ENCODE measurements around the gene E4F1. TPM values are rescaled to one million over a fixed set of nuclear protein-coding genes. Genes with fewer than 3 reads are reported as not detected.
"Not testable (repeated sequence)": the region's sequence is repeated elsewhere in the genome, so short reads cannot be mapped to it uniquely, and the experiment has no call there.

Gene E4F1
- total RNA-seq, 8 experiments from 2014 or later, result 15.4 to 32.4 (median 23.1) TPM

DNA sequence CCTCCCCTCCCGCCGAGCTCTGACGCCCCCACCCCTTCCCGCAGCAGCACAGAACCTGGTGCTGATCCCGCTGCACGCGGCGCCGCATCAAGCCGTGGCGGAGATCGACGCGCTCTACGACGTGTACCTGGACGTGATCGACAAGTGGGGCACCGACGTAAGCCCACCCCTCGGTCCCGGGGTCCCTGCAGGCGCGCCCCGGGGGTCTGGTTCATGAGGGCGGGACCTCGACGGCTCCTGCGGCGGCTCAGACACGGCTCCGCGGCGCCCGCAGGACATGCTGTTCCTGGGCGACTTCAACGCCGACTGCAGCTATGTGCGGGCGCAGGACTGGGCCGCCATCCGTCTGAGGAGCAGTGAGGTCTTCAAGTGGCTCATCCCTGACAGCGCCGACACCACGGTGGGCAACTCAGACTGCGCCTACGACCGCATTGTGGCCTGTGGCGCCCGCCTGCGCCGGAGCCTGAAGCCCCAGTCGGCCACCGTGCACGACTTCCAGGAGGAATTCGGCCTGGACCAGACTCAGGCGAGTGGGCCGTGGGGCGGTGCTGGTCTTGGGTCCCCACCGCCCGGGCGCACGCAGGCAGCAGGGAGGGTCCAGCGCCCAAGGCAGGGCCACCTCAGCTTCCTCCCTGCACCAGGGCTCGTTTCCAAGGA lies 14.2 kb downstream of the E4F1 start:
- H3K4me3 ChIP-seq, result peak overlapping the region in 1 of 5 donors; percentile 23
- H3K4me1 ChIP-seq (replicated peaks in 1 of 2), result peaks cover 13 to 25% of the 10 kb centered on the region in 2 donors
- in situ Hi-C loops (cut with MboI; ENCODE audit: low pct_unique_long_range_greater_than_20kb in 2 of 9, low sequenced_read_pairs in 9 of 9, unreplicated experiment in 9 of 9), result no loop called here
- WGBS, 10 experiments, result 30% methylated on average over 13 of the region's 65 CpGs; no CpG with 5 or more reads in 9 of the 10 experiments
- no peak overlapping the region for H3K27ac ChIP-seq
- ATAC-seq (replicated peaks in 6 of 8), result peak in 4 of 8 experiments; percentile 2 to 20 (median 16)

DNA sequence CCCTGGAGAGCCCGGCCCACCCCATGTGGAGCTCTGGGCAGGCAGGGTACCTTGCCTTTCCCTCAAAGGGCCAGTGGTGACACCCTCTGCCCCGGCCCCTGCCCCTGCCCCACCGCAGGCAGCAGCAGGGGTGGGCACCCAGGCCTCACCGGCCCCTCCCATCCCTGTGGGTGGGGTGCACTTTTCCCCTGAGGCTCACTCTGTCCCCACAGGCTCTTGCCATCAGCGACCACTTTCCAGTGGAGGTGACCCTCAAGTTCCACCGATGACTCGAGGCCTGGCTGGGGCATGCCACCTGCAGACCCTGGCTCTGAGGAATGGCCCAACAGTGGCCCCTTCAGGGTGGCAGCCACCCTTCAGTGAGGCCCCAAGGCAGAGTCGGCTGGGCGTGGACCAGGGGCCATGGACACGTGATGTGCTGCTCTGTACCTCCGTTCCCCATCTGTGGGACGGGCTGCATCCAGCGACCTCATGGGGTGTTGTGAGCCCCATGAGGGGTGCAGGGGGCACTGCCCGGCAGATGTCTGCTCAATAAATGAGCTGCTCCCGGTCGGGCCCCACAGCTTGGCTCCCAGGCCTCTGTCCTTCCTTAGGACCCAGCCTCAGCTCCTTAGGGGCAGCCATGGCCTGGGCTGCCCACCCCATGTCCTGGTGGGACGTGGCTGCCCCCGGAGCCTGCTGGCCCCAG lies 14.9 kb downstream of the E4F1 start:
- WGBS, 10 experiments, result 52 to 73% (median 65%) methylated on average over 2 to 3 of the region's 18 CpGs; no CpG with 5 or more reads in 7 of the 10 experiments
- no peak overlapping the region for H3K27ac ChIP-seq
- ATAC-seq (replicated peaks in 6 of 8), result peak in 4 of 8 experiments; percentile 2 to 8 (median 4)

DNA sequence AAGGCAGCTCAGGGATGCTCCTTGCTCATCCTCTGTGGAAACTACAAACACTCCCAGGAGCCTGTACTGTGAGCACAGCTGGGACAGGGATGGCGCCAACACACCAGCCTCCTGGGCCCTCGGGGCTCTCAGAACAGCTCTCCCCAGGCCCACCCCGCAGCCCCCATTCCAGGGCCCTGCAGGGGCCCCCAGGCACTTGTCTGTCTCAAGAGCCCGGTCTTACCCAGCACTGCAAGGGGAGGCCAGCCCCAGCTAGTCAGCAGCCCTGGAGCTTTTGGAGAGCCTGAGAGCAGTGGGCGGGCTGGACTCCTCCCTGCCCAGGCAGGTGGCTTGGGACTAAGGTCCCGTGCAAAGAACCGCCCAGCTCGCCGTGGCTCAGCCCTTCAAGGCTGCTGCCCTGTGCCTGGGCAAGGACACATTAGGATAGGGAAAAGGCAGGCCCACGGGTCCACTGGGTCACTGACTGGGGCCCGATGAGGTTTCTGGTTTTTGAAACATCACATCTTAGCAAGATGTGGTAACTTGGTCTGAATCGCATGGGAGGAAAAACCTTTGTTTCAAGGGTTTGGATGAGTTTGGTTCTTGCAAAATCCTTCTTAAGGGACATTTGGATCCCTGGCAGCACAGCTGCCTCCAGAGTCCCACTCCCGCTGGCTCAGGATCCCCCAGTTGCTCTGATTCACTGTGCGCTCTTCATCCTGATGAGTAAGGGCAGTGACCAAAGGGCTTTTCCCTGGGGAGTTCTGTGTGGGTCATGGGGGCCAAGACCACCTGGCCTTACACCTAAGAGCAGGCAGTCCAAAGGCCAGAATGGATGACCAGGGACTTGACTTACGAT lies 15.7 kb downstream of the E4F1 start:
- WGBS, 10 experiments, result 47 to 100% (median 86%) methylated on average over 2 to 4 of the region's 15 CpGs; no CpG with 5 or more reads in 5 of the 10 experiments
- in situ Hi-C loops (cut with MboI; ENCODE audit: low pct_unique_long_range_greater_than_20kb in 2 of 9, low sequenced_read_pairs in 9 of 9, unreplicated experiment in 9 of 9), result no loop called here
- Histone ChIP-seq H3K27ac (no peak overlapping the region), H3K4me3 (no peak overlapping the region), H3K4me1 (replicated peaks in 1 of 2) (peaks cover 13 to 25% of the 10 kb centered on the region in 2 donors)
- peak in 5 of 8 experiments; percentile 4 to 22 (median 9) for ATAC-seq (replicated peaks in 6 of 8)

More for the DNA sequence above, 14.9 kb downstream of the E4F1 start:
- Histone ChIP-seq H3K4me1 (replicated peaks in 1 of 2) (peaks cover 13 to 25% of the 10 kb centered on the region in 2 donors), H3K4me3 (no peak overlapping the region)
- in situ Hi-C loops (cut with MboI; ENCODE audit: low pct_unique_long_range_greater_than_20kb in 2 of 9, low sequenced_read_pairs in 9 of 9, unreplicated experiment in 9 of 9), result no loop called here

DNA sequence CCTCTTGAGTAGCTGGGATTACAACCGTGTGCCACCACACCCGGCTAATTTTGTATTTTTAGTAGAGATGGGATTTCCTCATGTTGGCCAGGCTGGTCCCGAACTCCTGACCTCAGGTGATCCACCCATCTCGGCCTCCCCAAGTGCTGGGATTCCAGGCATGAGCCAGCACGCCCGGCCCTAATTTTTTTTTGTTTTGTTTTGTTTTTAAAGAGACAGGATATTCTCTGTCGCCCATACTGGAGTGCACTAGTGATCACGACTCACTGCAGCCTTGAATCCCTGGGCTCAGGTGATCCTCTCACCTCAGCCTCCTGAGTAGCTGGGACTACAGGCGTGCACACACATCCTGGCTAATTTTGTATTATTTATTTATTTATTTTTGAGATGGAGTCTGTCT lies 16.9 kb downstream of the E4F1 start:
- H3K27ac ChIP-seq; H3K4me3 ChIP-seq; ATAC-seq (replicated peaks in 6 of 8); in situ Hi-C loops (cut with MboI; ENCODE audit: low pct_unique_long_range_greater_than_20kb in 2 of 9, low sequenced_read_pairs in 9 of 9, unreplicated experiment in 9 of 9): not testable (repeated sequence)
- H3K4me1 ChIP-seq (replicated peaks in 1 of 2), result peaks cover 13 to 25% of the 10 kb centered on the region in 2 donors
- WGBS, 10 experiments, result 80 to 100% (median 95%) methylated on average over 1 to 8 of the region's 9 CpGs; no CpG with 5 or more reads in 3 of the 10 experiments

DNA sequence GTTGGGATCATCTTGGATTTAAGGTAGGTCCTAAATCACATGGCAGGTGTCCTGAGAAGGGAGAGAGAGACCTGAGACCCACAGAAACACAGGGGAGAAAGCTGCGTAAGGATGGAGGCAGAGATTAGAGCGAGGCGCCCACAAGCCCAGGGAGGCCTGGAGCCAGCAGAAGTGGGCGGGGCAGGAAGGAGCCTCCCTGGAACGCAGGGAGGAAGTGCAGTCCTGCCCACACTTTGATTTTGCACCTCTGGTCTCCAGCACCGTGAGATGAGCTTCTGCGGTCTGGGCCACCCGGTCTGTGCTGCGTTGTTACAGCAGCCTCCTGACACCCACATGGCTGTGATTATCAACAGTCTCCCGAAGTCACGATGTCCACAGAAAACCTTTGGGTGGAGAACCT lies 19.2 kb downstream of the E4F1 start:
- peaks cover 0 to 7% of the 10 kb centered on the region in 2 donors for H3K4me1 ChIP-seq (replicated peaks in 1 of 2)
- in situ Hi-C loops (cut with MboI; ENCODE audit: low pct_unique_long_range_greater_than_20kb in 2 of 9, low sequenced_read_pairs in 9 of 9, unreplicated experiment in 9 of 9), result no loop called here
- ATAC-seq (replicated peaks in 6 of 8), result peak in 1 of 8 experiments; percentile 12
- H3K4me3 ChIP-seq, result no peak overlapping the region
- WGBS, 10 experiments, result 87 to 100% (median 88%) methylated on average over 2 to 7 of the region's 11 CpGs; no CpG with 5 or more reads in 7 of the 10 experiments
- H3K27ac ChIP-seq, result no peak overlapping the region

DNA sequence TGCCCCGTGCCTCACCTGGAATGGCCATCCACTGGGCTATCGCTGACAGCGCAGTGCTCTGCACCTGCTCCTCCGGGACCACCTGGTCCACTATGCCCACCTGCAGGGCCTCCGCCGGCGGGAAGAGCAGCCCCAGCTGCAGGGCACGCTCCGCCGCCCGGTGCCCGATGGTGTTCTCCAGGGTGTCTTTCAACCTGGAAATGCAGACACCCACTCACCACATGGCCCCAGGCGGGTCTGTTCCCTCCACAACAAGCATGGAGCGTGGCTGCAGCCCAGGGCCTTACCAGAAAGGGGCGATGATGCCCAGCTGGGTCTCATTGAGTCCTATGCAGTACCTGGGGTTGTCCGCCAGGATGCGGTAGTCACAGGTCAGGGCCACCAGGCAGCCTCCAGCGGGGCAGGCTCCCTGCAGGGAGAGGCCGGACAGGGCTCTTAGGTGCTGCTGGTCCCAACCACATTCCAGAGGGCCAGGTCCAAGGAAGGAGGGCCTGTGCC lies 19.7 kb downstream of the E4F1 start:
- in situ Hi-C loops (cut with MboI; ENCODE audit: low pct_unique_long_range_greater_than_20kb in 2 of 9, low sequenced_read_pairs in 9 of 9, unreplicated experiment in 9 of 9), result no loop called here
- 90 to 100% (median 93%) methylated on average over 2 to 3 of the region's 19 CpGs; no CpG with 5 or more reads in 7 of the 10 experiments for WGBS, 10 experiments
- Histone ChIP-seq H3K27ac (no peak overlapping the region), H3K4me1 (replicated peaks in 1 of 2) (peaks cover 0 to 2% of the 10 kb centered on the region in 2 donors), H3K4me3 (no peak overlapping the region)
- peak in 1 of 8 experiments; percentile 7 for ATAC-seq (replicated peaks in 6 of 8)

DNA sequence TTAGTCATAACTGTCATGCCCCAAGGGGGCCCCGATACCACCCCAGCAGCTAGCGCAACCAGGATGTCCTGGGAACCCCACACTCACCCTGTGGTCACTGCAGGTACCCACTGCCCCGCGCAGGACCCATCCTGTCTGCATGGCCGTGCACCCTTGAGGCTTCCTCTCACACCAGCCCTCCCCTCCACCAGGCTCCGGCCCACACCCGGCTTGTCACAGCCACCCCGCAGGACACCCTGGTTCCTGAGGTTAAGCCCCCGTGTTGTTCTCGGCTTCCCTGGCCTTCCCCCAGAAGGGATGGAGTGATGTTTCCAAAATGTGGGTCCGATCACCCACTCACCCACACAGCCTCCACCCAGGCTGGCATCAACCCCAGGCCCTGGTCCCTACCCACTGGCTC lies 20.4 kb downstream of the E4F1 start:
- ATAC-seq (replicated peaks in 6 of 8), result peak in 1 of 8 experiments; percentile 15
- in situ Hi-C loops (cut with MboI; ENCODE audit: low pct_unique_long_range_greater_than_20kb in 2 of 9, low sequenced_read_pairs in 9 of 9, unreplicated experiment in 9 of 9), result no loop called here
- 95 to 100% (median 100%) methylated on average over 1 to 6 of the region's 11 CpGs; no CpG with 5 or more reads in 7 of the 10 experiments for WGBS, 10 experiments

DNA sequence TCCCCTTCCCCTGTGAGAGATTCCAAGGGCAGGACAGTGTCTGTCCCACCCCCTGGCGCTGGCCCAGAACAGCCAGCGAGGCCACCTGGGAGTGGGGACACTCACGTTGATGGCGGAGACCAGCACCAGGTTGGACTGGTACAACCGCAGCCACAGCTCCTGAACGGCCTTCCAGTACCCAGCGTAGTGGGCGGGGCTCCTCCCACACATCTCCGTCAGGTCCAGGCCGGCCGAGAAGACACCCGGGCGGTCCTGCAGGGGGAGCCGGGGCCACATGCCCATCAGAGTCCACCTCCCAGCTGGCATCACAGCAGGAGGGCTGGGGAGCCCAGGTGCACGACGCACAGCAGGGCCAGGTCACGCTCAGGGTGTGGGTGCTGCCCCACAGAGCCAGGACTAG lies 20.9 kb downstream of the E4F1 start:
- Histone ChIP-seq H3K4me1 (replicated peaks in 1 of 2) (no peaks in the 10 kb centered on the region), H3K27ac (no peak overlapping the region), H3K4me3 (no peak overlapping the region)
- WGBS, 10 experiments, result 100% methylated on average over 1 of the region's 17 CpGs; no CpG with 5 or more reads in 9 of the 10 experiments
- in situ Hi-C loops (cut with MboI; ENCODE audit: low pct_unique_long_range_greater_than_20kb in 2 of 9, low sequenced_read_pairs in 9 of 9, unreplicated experiment in 9 of 9), result no loop called here
- ATAC-seq (replicated peaks in 6 of 8), result peak in 4 of 8 experiments; percentile 12 to 21 (median 17)

More for the DNA sequence above, 20.4 kb downstream of the E4F1 start:
- no peaks in the 10 kb centered on the region for H3K4me1 ChIP-seq (replicated peaks in 1 of 2)
- no peak overlapping the region for H3K4me3 ChIP-seq
- no peak overlapping the region for H3K27ac ChIP-seq

DNA sequence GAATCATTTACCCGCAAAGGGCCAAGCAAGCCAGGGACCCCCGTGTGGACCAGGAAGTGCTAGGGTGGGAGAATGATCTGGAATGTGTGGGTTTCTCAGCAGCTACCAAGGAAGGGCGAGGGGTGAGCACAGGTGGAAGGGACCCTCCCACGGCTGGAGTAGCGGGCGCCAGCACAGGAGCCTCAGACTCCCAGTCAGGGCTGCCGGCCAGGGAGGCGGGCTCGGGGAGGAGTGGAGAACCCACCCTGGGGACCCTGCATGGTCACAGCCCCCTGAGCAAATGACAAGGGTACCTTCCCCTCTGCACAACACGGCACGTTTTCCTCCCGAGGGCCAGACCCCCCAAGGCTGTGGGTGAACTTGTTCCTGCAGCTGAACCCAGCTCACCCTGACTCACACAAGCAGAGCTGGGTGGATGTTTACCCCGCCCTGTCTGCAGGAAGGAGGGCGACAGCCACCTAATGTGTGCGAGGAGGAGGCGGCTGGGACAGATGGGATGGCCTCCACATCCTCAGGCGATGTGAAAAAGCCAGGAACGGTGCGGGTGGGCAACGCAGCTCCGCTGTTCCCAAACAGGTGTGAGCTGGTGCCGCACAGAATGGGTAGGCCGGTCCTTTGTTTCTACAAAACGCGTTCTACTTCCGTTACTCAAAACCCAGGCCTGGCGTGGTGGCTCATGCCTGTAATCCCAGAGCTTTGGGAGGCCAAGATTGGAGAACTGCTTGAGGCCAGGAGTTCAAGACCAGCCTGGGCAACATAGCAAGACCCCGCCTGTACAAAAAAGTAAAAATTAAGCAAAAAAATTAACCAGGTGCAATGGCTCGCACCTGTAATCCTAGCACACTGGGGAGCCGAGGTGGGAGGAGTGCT lies 21.8 kb downstream of the E4F1 start:
- Histone ChIP-seq H3K4me1 (replicated peaks in 1 of 2) (no peaks in the 10 kb centered on the region), H3K27ac (no peak overlapping the region), H3K4me3 (no peak overlapping the region)
- in situ Hi-C loops (cut with MboI; ENCODE audit: low pct_unique_long_range_greater_than_20kb in 2 of 9, low sequenced_read_pairs in 9 of 9, unreplicated experiment in 9 of 9), result no loop called here
- WGBS, 10 experiments, result 75 to 100% (median 95%) methylated on average over 2 to 12 of the region's 30 CpGs; no CpG with 5 or more reads in 4 of the 10 experiments
- peak in 1 of 8 experiments; percentile 29 for ATAC-seq (replicated peaks in 6 of 8)

DNA sequence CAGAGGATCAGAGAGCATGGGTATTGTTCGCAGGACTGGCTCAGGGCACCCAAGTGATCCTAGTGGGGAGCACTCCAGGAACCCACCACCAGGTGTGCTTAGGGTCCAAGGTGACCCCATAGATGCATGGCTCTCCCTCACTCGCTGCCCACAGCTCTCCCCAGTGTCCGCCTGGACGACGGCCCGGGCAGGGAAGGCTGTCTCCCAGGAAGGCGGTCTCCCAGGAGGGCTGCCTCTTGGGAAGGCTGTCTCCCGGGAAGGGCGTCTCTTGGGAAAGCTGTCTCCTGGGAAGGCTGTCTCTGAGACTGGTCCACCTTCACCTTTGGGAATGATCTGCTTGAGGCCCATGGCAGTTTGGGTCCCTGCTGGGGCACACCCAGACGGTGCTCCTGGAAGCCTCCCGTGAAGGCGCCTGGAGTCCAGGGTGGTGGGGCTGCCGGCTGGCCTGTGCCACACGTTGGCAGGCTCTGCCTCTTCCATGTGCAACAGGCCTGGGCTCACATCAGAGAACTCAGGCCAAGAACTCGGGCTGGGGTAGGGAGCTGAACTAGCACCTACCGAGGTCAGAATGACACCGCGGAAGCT lies 23.0 kb downstream of the E4F1 start:
- H3K4me3 ChIP-seq, result no peak overlapping the region
- in situ Hi-C loops (cut with MboI; ENCODE audit: low pct_unique_long_range_greater_than_20kb in 2 of 9, low sequenced_read_pairs in 9 of 9, unreplicated experiment in 9 of 9), result no loop called here
- 83 to 100% methylated on average over 1 to 5 of the region's 18 CpGs; no CpG with 5 or more reads in 8 of the 10 experiments for WGBS, 10 experiments
- no peak for ATAC-seq (replicated peaks in 6 of 8)
- no peak overlapping the region for H3K27ac ChIP-seq
- peaks cover 0 to 5% of the 10 kb centered on the region in 2 donors for H3K4me1 ChIP-seq (replicated peaks in 1 of 2)

DNA sequence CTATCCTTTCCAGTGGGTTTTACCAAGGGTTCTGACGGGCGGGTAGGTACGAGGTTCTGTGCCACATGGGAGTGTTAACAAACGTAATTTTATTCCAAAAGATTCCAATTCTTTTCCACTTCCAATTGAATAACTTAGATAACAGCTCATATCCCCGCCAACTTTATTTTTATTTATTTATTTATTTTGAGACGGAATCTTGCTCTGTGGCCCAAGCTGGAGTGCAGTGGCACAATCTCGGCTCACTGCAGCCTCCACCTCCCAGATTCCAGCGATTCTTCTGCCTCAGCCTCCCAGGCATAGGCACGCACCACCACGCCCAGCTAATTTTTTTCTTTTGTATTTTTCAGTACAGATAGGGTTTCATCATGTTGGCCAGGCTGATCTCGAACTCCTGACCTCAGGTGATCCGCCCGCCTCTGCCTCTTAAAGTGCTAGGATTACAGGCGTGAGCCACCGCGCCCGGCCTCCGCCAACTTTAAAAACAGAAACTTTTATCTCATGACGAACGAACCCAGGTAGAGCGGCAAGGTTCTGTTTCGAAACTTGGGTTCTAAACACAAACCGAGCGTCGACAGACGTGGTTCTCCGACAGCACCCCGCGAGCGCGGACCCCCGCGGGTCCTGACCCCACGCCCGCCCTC lies 27.4 kb downstream of the E4F1 start:
- Histone ChIP-seq H3K27ac (peak overlapping the region; percentile 83 to 93), H3K4me1 (replicated peaks in 1 of 2) (peaks cover 7 to 12% of the 10 kb centered on the region in 2 donors), H3K4me3 (peak overlapping the region; percentile 82 to 99 (median 91))
- WGBS, 10 experiments, result 0 to 9% (median 5%) methylated on average over 1 to 17 of the region's 35 CpGs; no CpG with 5 or more reads in 2 of the 10 experiments
- ATAC-seq (replicated peaks in 6 of 8), result peak in 6 of 8 experiments; percentile 1 to 42 (median 10)
- in situ Hi-C loops (cut with MboI; ENCODE audit: low pct_unique_long_range_greater_than_20kb in 2 of 9, low sequenced_read_pairs in 9 of 9, unreplicated experiment in 9 of 9), result no loop called here

All from motor neuron (in vitro differentiated cells).